AG20443 (cell line): Measurements from ENCODE around the gene USP6NL.
A peak's percentile ranks its signal among the peaks of the same experiment; 100 is the strongest.

Experiments
- DNase-seq: peaks from one replicate; pipeline ENCODE4 v3.0.0; 2012; ENCODE audit warnings: low spot score, mixed read lengths

The USP6NL gene

DNA sequence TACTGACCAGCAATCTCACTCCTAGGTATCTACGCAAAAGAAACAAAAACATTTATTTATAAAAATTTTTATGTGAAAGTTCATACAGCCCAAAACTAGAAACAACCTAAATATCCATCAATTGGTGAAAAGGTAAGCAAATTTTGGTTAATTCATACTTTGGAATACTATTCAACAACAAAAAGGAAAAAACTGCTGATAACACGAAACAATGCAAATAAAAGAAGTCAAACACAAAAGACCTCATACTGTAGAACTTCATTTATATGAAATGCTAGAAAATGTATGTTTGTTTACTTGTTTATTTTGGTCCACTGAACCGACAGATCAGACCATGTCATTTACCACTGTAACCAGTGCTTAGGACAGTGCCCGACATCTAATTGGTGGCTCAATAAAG lies 60.3 kb downstream of the USP6NL start:
- DNase-seq: no peak

DNA sequence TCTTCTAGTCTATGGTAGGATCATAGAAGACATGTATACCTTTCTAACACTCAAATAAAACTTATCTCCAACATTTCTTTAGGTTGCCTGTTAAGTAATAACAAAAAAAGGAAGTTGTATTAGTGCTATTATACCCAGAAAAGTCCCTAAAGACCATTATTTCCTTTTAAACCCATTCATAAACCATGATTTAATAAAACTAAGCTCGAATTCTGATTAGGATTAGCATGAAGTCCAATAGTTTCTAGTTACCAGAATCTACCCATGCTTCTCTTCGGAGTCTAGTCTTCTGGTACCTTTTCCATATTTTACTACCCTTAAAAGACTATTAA lies 62.7 kb downstream of the USP6NL start:
- DNase-seq: no peak

DNA sequence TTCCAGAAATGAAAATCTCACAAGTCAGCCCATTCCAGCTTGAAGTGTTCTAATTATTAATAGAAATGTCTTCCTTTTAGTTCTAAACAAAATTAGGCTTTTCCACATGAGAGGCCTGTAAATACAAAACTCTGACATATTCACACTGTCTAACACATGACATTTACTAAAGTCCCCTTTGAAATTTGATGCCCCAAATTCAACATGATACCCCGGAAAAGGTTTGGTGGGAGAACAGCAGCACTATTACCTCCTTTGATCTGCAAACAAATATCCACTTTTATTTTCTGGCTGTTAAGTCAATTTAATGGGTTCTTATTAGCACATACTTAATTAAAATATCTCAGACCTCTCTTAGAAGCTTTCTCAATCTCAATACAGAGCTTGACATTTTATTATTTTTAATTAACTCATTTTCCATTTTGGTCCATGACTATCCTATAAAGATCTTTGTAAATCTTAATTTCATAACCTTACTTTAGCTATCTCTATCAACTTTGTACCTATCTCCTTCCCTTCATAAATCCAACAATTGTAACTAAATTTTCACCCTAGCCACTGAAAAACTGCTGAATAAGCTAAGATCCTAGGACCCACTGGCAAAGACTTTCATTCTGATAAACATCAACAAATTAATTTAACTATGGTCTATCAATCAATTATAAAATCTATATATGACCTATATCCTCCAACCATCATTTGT lies 63.2 kb downstream of the USP6NL start:
- no peak for DNase-seq

DNA sequence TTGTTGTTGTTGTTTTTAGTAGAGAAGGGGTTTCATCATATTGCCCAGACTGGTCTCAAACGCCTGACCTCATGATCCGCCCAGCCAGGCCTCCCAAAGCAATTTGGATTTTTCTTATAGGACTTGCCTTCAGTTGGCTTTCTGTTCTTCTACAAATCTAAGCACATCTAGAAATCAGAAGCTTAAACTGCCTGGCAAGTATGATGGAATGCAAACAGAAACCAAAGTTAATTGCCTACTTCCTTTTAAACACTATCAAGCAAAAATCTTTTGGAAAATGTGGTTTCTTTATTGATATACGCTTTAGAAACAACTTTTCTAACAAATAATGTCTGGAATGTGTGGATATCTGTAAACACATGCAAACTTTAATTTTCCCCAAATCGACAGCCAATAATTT lies 64.9 kb downstream of the USP6NL start:
- peak; percentile 13 for DNase-seq

DNA sequence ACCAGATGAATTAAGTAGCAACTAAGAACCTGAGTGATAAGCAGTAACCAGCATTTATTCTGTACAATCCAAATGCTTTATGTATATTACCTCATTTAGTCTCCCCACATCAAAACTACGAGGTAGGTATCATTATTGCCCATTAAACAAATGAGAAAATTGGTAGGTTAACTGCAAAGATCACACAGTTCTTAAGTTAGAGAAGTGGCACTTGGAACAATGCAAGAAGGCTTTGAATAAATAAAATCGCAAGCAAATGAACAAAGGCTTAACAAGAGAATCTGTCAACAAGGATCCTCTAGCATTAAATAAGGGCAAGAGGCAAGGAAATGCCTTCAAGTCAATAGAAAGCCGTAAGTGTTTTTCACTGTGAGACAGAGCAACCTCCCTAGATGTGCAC lies 70.2 kb downstream of the USP6NL start:
- no peak for DNase-seq

DNA sequence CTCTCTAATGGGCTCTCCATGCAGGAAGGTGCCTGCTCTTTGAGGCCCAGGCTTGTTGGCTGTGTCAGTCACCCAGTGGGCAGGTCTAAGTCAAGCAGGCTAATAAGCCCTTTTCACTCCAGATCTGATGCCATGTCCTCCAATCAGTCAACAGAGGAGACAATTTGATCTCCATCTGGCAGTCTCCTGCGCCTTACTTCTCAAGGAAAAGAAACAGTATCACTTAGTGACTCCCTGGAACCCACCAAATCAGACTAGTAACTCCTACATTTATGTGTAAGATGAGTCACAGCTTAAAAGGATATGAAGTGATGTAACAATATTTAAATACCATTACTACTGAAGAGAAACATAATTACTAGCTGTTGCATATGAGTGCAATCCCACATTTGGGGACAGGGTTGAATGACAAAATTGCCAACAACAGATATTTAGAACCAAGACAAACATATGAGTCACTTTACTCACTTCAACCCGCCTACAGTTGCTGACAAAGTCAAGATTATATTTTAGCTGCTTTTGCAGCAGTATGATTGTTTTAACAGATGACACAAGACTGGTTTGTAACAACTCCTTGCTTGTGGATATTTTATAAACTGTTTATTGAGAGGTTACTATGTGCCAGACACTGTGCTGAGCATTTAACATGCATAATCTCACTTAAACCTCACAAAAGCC lies 72.1 kb downstream of the USP6NL start:
- peak; percentile 30 for DNase-seq

DNA sequence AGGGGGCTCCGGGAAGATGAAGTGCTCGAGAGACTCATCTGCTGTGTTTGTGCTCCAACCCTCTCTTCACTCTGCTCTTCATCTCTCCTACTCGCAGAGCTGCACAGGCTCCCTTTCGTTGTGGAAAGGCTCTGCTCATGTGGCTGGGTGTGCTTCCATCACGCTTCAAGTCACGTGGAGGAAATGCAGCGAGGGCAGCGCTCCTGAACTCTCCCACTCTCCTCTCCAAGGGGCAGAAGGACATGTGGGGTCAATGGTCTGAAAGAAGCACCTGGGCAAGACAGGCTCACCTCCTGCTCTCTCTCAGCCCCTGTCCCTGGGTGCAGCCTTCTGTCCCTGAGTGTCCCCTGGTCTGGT lies 72.6 kb downstream of the USP6NL start:
- no peak for DNase-seq

DNA sequence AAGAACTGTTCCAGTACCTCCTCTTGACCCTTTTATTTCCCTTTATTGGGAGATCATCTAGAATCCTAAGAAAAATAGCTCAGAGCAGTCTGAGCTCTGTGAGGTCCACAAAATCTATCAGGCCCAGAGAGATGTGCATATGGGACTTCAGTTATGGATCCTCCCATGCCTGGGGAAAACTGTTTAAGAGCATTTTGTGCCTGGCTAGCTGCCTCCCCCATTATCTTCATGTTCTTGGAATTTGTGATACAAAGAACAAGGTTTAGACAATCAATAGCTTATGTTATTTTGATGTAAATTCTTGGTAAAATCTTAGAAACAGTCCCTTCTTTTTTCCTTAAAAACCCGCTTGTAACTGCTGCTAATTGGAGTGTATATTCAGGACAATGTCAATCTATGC lies 75.2 kb downstream of the USP6NL start:
- DNase-seq: no peak

DNA sequence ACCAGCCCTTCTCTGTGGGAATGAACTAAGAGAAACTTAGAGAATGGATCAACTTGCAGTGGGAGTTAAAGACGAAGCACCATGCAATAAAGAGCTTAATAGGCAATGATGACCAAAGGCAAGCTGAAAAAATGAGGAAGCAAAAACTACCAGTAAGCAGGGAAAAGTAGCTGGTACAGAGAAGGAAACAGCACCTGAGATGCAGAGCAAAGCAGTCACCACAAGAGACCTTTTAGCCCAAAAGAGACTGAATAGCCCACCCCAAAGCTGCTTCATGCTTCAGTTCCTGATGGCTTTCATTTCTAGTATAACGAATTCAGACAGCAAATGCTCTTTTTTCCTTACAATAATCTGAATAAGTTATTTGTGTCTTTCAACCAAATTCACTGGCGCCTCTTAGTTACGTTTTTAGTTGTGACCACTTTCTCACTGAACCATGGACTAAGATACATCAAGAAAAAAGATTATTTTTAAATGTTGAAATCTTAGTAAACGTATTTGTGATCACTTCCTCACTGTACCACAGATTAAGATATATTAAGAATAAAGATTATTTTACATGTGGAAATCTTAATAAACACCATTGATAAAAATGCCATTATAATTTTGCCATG lies 76.0 kb downstream of the USP6NL start:
- no peak for DNase-seq

DNA sequence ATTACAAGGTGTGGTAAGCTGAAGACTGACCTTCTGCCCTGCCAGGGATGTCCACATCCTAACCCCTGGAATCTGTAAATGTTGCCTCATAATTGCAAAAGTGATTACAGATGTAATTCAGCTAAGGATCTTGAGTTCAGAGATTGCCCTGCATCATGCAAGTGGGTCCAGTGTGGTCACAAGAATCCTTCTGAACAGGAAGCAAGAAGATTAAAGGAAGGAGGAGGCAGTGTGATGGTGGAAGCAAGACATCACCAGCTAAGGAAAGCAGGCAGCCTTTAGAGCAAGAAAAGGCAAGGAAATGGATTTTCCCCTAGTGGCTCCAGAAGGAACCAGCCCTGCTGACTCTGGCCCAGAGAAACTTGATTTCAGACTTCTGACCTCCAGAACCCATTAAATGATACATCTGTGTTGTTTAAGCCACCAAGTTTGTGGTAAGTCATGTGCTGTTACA lies 78.1 kb downstream of the USP6NL start:
- DNase-seq: peak; percentile 24

DNA sequence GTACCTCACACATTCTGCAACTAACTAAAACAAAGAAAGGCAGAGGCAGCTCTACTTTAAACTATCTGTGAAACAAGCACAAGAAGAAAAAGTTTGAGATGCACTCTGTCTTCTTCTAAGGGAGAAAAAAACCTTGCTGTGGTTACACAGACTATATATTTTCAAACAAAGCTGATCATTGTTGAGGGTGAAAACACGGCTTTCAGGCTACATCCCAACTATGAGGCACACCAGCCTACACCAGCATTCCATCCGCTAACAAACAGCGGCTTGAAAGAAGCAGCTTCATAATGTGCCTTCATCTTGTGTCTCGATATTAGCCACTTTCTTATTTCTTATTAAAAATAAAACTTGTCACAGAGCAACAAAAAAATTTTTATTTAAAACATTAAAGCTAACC lies 79.1 kb downstream of the USP6NL start:
- DNase-seq: no peak

DNA sequence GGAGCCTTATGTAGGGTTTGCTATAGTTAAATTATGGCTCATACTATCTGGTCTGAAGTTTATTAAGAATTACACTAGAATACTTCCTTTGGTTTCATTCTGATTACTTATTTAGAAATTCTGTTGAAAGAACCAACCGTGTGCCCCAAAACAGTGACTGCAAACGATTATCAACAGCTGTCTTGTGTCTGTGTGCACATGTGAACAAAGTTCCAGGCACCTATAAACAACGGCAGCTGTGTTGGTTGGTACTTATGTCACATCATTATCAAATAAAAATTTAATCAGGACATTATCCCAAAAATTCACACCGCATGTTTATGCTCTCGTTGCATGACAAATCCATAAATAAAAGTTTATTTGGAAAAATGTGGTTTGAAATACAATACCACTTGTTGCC lies 80.6 kb downstream of the USP6NL start:
- no peak for DNase-seq

DNA sequence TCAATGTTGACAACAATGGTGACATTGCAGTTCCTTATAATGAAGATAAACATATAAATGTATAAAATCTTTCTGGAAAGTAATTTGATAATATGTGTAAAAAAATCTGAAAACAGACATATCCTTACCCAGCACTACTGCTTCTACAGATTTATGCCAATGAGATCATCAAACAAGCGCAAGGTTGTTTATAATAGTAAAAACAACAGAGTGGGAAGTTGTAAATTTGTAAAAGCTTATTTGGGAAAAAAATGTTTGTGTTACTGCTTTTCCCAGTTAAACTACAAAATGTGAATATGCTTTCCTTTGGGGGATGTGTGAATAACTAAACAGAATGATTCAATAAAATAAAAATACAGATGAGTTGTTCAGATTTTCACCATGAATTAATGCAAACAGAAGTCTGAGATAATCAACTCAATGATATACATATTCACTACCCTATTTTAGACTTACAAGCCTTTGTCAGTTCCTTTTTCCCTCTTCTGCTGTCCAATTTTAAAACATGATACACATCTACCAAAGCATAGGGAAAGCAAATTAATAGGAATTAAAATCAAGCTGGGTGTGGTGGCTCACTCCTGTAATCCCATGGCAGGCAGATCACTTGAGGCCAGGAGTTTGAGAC lies 82.1 kb downstream of the USP6NL start:
- no peak for DNase-seq

DNA sequence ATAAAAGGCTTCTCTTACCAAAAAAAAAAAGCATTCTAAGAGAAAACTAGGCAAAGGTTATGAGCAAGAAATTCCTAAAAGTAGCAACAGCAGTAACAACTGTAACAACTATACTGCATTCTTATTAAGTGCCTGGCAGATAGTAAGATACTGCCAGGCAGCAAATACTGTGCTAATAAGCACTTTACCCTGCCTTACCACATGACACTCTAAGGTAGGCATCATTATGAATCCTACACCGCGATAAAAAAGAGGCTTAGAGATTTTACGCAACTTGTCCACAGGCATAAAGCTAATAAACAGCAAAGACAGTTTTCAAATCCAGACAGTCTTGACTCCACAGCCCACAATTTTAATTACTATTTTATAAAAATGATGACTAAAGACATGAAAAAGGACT lies 83.2 kb downstream of the USP6NL start:
- no peak for DNase-seq

DNA sequence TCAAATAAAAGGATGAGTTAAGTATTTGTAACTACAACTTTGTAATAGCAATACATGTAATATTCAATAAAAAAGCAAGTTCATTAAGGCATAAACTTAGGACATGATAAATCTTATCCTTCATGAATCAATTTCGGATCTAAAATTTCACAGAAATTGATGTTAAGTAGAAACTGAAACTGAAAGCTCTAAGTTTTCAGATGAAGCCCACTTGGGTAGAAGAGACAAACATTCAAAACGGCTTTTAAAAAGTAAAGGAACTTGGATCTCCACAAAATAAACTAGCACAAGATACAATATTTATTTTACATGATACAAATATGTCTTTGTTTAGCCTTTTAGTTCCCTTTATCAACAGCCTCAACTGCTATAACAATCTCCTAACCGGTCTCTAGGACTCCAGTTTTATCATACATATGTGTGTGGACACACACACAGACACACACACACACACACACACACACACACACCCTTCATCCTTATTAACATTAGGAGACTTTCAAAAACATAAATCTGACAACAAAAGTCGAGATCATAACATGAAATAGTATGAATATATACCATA lies 83.7 kb downstream of the USP6NL start:
- DNase-seq: no peak

DNA sequence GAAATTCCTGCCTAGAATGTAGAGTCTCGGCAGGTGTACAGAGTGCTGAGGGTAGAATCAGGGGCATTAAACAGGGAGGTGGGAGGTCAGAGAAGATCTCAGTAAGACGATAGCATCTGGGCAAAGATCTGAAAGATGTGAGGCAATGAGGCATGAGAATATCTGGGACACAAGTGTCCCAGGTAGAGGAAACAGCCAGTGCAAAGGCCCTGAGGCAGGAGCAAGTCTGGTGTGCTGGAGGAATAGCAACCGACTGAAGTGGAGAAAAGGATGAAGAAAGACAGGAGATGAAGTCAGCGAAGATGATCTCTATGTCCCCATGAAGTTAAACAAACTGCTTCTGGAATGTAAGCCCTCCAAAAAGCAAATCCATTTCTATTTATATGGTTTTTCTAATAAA lies 84.4 kb downstream of the USP6NL start:
- DNase-seq: no peak

DNA sequence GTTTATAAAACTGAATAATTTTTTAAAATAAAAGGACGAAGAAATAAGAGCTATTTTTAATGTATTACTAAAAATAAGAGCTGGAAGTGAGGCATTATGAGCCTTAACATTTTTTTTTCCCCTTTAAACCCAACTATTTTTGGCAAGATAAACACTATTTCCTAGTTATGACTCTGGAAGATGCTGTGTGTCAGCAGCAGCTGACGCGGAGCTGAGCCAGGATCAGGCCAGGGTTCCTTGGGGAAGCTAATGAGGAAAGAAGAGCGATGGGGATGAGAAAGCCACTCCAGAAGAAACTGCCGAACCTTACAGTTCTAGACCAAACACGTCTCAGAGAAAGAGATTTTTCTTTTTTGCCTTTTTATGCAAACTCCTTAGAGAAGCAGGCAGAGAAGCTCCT lies 85.9 kb downstream of the USP6NL start:
- DNase-seq: peak; percentile 28

DNA sequence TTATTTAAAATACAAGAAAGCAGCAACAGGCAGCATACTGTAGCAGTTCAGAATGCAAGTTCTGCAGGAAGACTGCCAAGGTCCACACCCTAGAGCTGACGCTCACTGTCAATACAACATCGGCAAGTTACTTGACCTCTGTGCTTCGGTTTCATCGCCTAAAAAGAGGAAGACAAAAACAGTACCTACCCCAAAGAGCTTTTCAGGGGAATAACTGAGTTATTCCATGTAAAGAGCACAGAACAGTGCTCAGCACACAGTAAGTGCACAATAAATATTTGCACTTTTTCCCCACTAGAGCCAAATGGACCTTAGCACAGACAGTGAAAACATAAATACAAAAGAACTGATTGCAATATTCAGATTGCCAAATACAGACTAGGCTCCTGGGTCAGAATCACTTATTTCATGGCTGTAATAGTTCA lies 88.6 kb downstream of the USP6NL start:
- DNase-seq: no peak

DNA sequence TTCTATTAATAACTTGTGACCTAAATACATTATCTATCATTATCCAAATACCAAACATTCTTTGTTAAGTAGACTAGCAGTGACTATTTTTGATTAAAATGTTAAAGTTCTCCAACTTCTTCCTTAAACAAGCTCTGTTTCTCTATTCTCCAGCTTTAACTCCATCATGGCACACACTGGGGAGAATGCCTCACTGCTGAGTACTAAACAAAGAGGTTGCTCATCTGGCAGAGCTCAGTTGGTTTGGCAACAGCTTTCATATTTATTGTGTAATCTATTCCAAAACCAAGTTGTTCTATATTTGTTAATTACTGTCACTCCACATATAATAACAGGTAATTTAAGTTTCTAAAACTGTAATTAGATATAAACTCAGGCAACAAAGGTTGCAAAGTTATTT lies 89.6 kb downstream of the USP6NL start:
- peak; percentile 42 for DNase-seq

DNA sequence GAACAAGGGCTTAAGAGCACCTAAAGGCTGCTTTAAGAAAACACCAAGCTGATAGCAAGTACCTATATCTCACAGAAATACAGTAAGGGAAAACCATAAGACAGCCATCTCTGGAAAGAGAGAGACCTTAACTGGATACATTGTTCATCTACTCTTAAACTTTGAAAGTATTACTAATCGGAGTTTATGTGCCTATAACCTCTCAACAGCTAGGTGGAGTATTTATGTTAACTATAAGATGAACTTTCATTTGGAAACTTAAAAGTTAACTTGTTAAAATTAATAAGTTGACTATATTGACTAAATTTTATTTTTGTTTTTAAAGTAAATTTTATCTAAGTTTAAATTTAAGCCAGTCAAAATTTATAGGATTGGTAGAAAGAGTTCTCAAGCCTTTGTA lies 90.6 kb downstream of the USP6NL start:
- DNase-seq: no peak

DNA sequence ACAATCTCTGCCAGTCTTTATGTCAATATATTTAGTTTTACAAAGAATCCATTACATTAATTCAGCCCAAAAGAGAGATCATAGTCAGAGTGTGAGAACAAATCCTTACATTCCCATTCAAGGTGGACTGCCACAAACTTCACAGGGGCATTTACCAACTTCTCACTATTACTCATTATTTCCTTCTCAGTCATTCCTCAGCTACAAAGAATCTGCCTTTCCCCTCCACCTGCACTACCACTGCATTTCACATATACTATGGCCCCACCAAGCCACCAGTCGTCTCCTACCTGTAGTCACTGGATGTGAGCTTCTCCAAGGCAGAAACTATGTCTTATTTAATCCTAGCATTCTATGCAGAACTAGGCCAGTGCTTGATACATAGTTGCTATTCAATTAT lies 94.3 kb downstream of the USP6NL start:
- DNase-seq: no peak

DNA sequence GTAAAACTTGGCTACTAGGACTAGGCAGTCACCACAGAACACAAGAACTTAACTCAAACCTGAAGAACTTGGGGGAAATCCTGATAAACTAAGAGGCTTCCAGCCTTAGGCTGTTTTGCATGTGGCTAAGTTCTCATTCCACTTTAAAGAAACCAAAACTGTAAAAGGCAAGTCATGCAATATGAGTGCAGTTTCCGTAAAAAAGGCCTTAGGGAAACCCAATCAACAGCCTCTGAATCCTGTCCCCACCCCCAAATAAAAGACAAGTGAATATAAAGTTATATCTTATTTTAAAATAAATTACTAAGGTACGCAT lies 95.1 kb downstream of the USP6NL start:
- DNase-seq: no peak
